ENCODE measurements around the gene CREBBP.
A peak's percentile ranks its signal among the peaks of the same experiment; 100 is the strongest.

Gene CREBBP

DNA sequence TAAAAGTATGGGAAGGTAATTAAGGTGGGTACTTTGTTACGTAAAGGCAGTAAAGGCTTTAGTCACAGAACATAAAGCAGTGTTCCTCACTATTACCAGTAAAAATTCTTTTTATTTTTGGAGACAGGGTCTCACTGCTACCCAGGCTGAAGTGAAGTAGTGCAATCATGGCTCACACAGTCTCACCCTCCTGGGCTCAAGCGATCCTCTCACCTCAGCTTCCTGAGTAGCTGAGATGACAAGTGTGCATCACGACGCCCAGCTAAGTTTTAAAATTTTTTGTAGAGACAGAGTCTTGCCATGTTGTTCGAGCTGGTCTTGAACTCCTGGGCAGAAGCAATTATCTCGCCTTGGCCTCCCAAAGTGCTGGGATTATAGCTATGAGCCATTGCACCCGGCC lies 80.5 kb downstream of the CREBBP start:
- H3K27me3 ChIP-seq (replicated peaks; ENCODE audit: control insufficient read depth, insufficient read depth, low read length), result no peaks in the 10 kb centered on the region
- H3K4me3 ChIP-seq (replicated peaks; ENCODE audit: low read depth, low read length), result no peak overlapping the region
- no peaks in the 10 kb centered on the region for H3K36me3 ChIP-seq (ENCODE audit: control insufficient read depth, insufficient read depth, low read length)
- TF ChIP-seq, protein P1, sequence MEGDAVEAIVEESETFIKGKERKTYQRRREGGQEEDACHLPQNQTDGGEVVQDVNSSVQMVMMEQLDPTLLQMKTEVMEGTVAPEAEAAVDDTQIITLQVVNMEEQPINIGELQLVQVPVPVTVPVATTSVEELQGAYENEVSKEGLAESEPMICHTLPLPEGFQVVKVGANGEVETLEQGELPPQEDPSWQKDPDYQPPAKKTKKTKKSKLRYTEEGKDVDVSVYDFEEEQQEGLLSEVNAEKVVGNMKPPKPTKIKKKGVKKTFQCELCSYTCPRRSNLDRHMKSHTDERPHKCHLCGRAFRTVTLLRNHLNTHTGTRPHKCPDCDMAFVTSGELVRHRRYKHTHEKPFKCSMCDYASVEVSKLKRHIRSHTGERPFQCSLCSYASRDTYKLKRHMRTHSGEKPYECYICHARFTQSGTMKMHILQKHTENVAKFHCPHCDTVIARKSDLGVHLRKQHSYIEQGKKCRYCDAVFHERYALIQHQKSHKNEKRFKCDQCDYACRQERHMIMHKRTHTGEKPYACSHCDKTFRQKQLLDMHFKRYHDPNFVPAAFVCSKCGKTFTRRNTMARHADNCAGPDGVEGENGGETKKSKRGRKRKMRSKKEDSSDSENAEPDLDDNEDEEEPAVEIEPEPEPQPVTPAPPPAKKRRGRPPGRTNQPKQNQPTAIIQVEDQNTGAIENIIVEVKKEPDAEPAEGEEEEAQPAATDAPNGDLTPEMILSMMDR (IDR thresholded peaks at IDR 0.05; ENCODE audit: insufficient read depth, low read length, poor library complexity, severe bottlenecking), result no peak
- no peak for DNase-seq (ENCODE audit: extremely low read depth, insufficient read length)

DNA sequence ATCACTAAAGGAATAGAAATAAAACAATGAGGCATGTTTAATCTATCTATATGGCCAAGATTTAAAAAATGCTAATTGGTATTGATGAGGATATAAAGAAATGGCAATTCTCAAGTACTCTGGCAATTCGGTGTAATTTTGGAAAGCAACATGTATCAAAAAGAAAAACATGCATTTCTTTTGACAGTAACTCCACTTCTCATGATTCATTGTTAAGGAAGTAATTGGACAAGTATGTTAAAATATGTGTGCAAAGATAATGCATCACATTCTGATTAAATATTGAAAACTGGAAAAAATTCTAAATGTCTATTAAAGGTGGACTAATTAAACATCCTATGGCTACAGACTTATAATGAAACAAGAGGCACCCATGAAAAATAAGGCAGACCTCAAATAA lies 81.2 kb downstream of the CREBBP start:
- Histone ChIP-seq H3K27me3 (replicated peaks; ENCODE audit: control insufficient read depth, insufficient read depth, low read length) (no peaks in the 10 kb centered on the region), H3K4me3 (replicated peaks; ENCODE audit: low read depth, low read length) (no peak overlapping the region), H3K36me3 (ENCODE audit: control insufficient read depth, insufficient read depth, low read length) (no peaks in the 10 kb centered on the region)
- no peak for DNase-seq (ENCODE audit: extremely low read depth, insufficient read length)
- TF ChIP-seq, protein P1 (IDR thresholded peaks at IDR 0.05; ENCODE audit: insufficient read depth, low read length, poor library complexity, severe bottlenecking), result no peak

DNA sequence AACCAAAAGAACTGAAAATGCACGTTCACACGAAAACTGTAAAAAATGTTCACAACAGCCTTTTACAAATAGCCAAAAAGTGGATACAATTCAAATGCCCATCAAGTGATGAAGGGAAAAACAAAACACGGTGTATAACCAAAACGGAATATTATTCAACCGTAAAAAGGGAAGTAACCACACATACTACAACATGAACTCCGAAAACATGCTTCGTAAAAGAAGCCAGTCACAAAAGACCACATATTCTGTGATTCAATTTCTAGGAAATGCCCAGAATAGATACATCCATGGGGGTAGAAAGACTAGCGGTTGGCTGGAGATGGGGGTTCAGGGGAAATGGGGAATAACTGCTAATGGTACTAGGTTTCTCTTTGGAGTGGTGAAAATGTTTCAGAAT lies 81.7 kb downstream of the CREBBP start:
- H3K27me3 ChIP-seq (replicated peaks; ENCODE audit: control insufficient read depth, insufficient read depth, low read length), result no peaks in the 10 kb centered on the region
- H3K4me3 ChIP-seq (replicated peaks; ENCODE audit: low read depth, low read length), result no peak overlapping the region
- H3K36me3 ChIP-seq (ENCODE audit: control insufficient read depth, insufficient read depth, low read length), result no peaks in the 10 kb centered on the region
- DNase-seq (ENCODE audit: extremely low read depth, insufficient read length), result no peak
- TF ChIP-seq, protein P1 (IDR thresholded peaks at IDR 0.05; ENCODE audit: insufficient read depth, low read length, poor library complexity, severe bottlenecking), result no peak

DNA sequence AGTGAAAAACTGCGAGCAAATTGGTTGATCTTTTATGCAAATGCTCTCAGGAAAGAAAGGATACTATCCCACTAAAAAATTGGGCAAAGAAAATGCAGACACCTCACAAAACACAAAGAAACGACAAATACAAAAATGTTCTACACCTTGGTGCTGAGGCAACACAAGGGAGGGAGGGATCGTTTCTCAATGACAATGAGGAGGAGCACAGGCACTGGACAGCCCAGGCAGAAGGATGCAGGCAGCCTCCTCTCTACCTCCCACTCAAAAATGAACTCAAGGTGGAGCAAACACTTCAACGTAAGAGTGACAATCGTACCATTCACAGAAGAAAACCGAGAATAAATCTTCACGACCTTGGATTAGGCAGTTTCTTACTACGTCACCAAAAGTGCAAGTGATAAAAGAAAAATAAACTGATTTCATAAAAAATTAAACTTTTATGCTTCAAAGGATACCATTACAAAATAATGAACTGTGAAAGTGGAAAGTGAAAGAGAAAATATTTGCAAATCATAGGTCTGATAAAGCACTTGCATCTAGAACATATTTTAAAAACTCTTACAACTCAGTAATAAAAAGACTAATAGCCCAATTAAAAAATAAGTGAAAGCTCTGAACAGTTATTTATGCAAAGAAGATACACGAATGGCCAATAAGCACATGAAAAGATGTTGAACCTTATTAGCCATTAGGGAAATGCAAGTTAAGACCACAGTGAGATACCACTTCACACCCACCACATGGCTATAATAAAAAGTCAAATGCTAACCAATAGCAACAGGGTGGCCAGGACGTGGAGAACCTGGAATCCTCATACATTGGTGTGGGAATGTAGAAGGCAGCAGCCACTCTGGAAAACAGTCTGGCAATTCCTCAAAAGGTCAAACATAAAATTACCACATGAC lies 82.4 kb downstream of the CREBBP start:
- TF ChIP-seq, protein P1 (IDR thresholded peaks at IDR 0.05; ENCODE audit: insufficient read depth, low read length, poor library complexity, severe bottlenecking), result no peak
- Histone ChIP-seq H3K36me3 (ENCODE audit: control insufficient read depth, insufficient read depth, low read length) (peaks cover 2% of the 10 kb centered on the region), H3K27me3 (replicated peaks; ENCODE audit: control insufficient read depth, insufficient read depth, low read length) (no peaks in the 10 kb centered on the region), H3K4me3 (replicated peaks; ENCODE audit: low read depth, low read length) (0 out of 2 replicates have a peak overlapping the region, but pooled peaks have one; percentile 1)
- no peak for DNase-seq (ENCODE audit: extremely low read depth, insufficient read length)

DNA sequence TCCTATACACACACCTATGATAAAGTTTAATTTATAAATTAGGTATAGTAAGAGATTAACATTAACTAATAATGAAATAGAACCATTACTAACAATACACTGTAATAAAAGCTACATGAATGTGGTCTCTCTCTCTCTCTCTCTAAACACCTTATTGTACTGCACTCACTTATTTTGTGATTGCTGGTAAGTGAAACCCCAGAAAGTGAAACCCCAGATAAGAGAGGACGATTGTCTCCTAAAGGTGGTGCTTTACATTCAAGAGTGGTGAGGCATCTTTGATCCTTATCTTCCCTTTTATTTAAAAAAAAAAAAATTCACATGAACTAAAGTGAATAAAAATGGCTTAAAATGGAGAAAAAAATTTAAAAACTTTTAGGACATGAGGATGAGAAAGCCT lies 83.0 kb downstream of the CREBBP start:
- TF ChIP-seq, protein P1 (IDR thresholded peaks at IDR 0.05; ENCODE audit: insufficient read depth, low read length, poor library complexity, severe bottlenecking), result no peak
- peaks cover 8% of the 10 kb centered on the region for H3K36me3 ChIP-seq (ENCODE audit: control insufficient read depth, insufficient read depth, low read length)
- H3K4me3 ChIP-seq (replicated peaks; ENCODE audit: low read depth, low read length), result no peak overlapping the region
- H3K27me3 ChIP-seq (replicated peaks; ENCODE audit: control insufficient read depth, insufficient read depth, low read length), result no peaks in the 10 kb centered on the region
- no peak for DNase-seq (ENCODE audit: extremely low read depth, insufficient read length)

Data from GM06990 (cell line).